ENCODE results near the gene ZNF157. TPM values are rescaled to one million over a fixed set of nuclear protein-coding genes. Genes with fewer than 3 reads are reported as not detected.

The ZNF157 gene
- polyA plus RNA-seq, 3 donors = not detected

- Histone ChIP-seq H4K20me1 (ENCODE audit: insufficient read depth, low read length) (no peaks in the 10 kb centered on the region), H3K4me2 (replicated peaks; ENCODE audit: extremely low read depth, low read length, poor library complexity, severe bottlenecking) (no peak overlapping the region), H3K27me3 (ENCODE audit: control insufficient read depth in 2 of 2, insufficient read depth in 2 of 2, low read length in 2 of 2) (no peaks in the 10 kb centered on the region), H3K4me1 (ENCODE audit: control insufficient read depth in 1 of 2, insufficient read depth in 2 of 2, low read length in 2 of 2) (no peaks in the 10 kb centered on the region), H3K36me3 (replicated peaks in 1 of 2; ENCODE audit: control insufficient read depth in 1 of 2, insufficient read depth in 2 of 2, low read length in 2 of 2) (no peaks in the 10 kb centered on the region), H3K27ac (ENCODE audit: low read depth in 1 of 2, low read length in 2 of 2) (no peak overlapping the region), H2AFZ (ENCODE audit: insufficient read depth, low read depth, low read length, poor library complexity, severe bottlenecking) (no peak overlapping the region), H3K9me3 (replicated peaks in 1 of 2; ENCODE audit: control insufficient read depth in 1 of 2, insufficient read depth in 1 of 2, low read length in 2 of 2) (no peaks in the 10 kb centered on the region), H3K9ac (ENCODE audit: insufficient read depth, low read length, poor library complexity, severe bottlenecking) (no peak overlapping the region), H3K79me2 (ENCODE audit: insufficient read depth, low read length) (no peaks in the 10 kb centered on the region), H3K4me3 (replicated peaks in 1 of 3; ENCODE audit: low read depth in 2 of 3, low read length in 3 of 3) (no peak overlapping the region)
- peaks cover 10% of the 10 kb centered on the region for H3K4me1 Mint-ChIP-seq
- intact Hi-C loops (cut with micrococcal nuclease) = loop anchor here (5.0 to 10.0 kb wide), 2 partner anchors 190 to 192 kb away; partner anchors contain the start of gene UBA1 (in 2 of the 2)
- H3K36me3 Mint-ChIP-seq = no peaks in the 10 kb centered on the region
- peak; percentile 42 to 67 (median 58) for DNase-seq
- peaks cover 0 to 17% (median 3%) of the 10 kb centered on the region in 3 donors for H3K27me3 Mint-ChIP-seq (ENCODE audit: low read depth in 3 of 3)
- peak; percentile 75 for TF ChIP-seq CTCF (IDR thresholded peaks at IDR 0.05)
- WGBS (ENCODE audit: insufficient coverage) = 0% methylated on average over 4 of the region's 8 CpGs
- H3K27ac Mint-ChIP-seq = no peak overlapping the region
- peak overlapping the region in 1 of 2 donors; percentile 26 for H3K4me3 Mint-ChIP-seq
- H3K9me3 Mint-ChIP-seq = no peaks in the 10 kb centered on the region
Measured at GRCh38 chrX:47384502-47384901, 14.1 kb downstream of the ZNF157 start.

- intact Hi-C loops (cut with micrococcal nuclease) = no loop called here
- TF ChIP-seq CTCF (IDR thresholded peaks at IDR 0.05) = no peak
- H4K20me1 ChIP-seq (ENCODE audit: insufficient read depth, low read length) = no peaks in the 10 kb centered on the region
- no peaks in the 10 kb centered on the region for H3K4me1 Mint-ChIP-seq
- no peaks in the 10 kb centered on the region for H3K4me1 ChIP-seq (ENCODE audit: control insufficient read depth in 1 of 2, insufficient read depth in 2 of 2, low read length in 2 of 2)
- no peak for DNase-seq
- H3K9ac ChIP-seq (ENCODE audit: insufficient read depth, low read length, poor library complexity, severe bottlenecking) = no peak overlapping the region
- H3K4me2 ChIP-seq (replicated peaks; ENCODE audit: extremely low read depth, low read length, poor library complexity, severe bottlenecking) = no peak overlapping the region
- peaks cover 1 to 15% (median 3%) of the 10 kb centered on the region in 3 donors for H3K27me3 Mint-ChIP-seq (ENCODE audit: low read depth in 3 of 3)
- WGBS (ENCODE audit: insufficient coverage) = no CpG with 5 or more reads among the region's 1 CpG
- H2AFZ ChIP-seq (ENCODE audit: insufficient read depth, low read depth, low read length, poor library complexity, severe bottlenecking) = no peak overlapping the region
- H3K27ac Mint-ChIP-seq = no peak overlapping the region
- no peak overlapping the region for H3K4me3 ChIP-seq (replicated peaks in 1 of 3; ENCODE audit: low read depth in 2 of 3, low read length in 3 of 3)
- no peaks in the 10 kb centered on the region for H3K27me3 ChIP-seq (ENCODE audit: control insufficient read depth in 2 of 2, insufficient read depth in 2 of 2, low read length in 2 of 2)
- H3K9me3 ChIP-seq (replicated peaks in 1 of 2; ENCODE audit: control insufficient read depth in 1 of 2, insufficient read depth in 1 of 2, low read length in 2 of 2) = no peaks in the 10 kb centered on the region
- H3K79me2 ChIP-seq (ENCODE audit: insufficient read depth, low read length) = no peaks in the 10 kb centered on the region
- peaks cover 0 to 5% (median 0%) of the 10 kb centered on the region in 7 donors for H3K9me3 Mint-ChIP-seq
- no peaks in the 10 kb centered on the region for H3K36me3 ChIP-seq (replicated peaks in 1 of 2; ENCODE audit: control insufficient read depth in 1 of 2, insufficient read depth in 2 of 2, low read length in 2 of 2)
- H3K27ac ChIP-seq (ENCODE audit: low read depth in 1 of 2, low read length in 2 of 2) = no peak overlapping the region
- H3K36me3 Mint-ChIP-seq = no peaks in the 10 kb centered on the region
- no peak overlapping the region for H3K4me3 Mint-ChIP-seq
Measured at GRCh38 chrX:47390780-47391179, 20.4 kb downstream of the ZNF157 start.
